ENCODE data around the gene GCNT3. TPM values are rescaled to one million over a fixed set of nuclear protein-coding genes. Genes with fewer than 3 reads are reported as not detected.
"Not testable (repeated sequence)": the region's sequence is repeated elsewhere in the genome, so short reads cannot be mapped to it uniquely, and the experiment has no call there.

GCNT3 gene
- total RNA-seq, 2 experiments from 2014 or later, result not detected

DNA sequence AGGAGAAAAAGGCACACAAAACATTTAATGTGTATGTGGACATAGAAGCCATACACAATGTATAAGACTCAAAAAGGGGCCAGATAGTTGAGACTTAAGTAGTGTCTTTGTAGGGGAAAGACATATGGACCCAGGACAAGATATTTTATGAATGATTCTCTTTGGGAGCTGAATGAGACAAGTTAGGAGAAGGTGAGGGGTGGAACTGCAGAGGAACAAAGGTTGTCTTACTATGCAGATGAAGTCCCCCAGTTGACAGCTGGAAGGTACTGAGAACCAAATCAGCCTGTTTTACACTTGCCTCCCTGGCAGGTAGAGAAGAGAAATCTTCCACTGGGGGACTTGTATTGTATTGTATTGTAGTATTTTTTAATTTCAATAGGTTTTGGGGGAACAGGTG is 14.9 kb upstream of the GCNT3 start:
- Mint-ChIP-seq H3K9me3 (peaks cover 8% of the 10 kb centered on the region), H3K4me3 (no peak overlapping the region), H3K4me1 (peaks cover under 1% of the 10 kb centered on the region), H3K36me3 (peaks cover 7% of the 10 kb centered on the region), H3K27ac (no peak overlapping the region), H3K27me3 (peaks cover 17% of the 10 kb centered on the region)
- no peak for DNase-seq

DNA sequence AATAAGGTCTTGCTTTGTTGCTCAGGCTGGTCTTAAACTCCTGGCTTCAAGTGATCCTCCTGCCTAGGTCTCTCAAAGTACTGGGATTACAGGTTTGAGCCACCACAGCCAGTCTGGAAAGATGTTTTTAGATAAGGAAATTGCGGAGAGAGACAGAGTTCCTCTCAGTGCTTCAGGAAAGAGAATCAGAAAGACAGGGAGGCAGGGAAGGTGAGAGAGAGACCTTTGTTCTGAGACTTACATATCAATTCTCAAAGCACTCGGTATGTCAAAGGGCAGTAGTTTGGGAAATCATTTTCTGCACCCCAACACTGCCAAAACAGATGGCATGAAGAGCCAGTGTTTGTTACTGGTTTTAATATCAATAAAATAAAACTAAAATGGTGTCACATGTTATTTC is 13.1 kb upstream of the GCNT3 start:
- Mint-ChIP-seq H3K27ac (no peak overlapping the region), H3K27me3 (peaks cover 22% of the 10 kb centered on the region)

DNA sequence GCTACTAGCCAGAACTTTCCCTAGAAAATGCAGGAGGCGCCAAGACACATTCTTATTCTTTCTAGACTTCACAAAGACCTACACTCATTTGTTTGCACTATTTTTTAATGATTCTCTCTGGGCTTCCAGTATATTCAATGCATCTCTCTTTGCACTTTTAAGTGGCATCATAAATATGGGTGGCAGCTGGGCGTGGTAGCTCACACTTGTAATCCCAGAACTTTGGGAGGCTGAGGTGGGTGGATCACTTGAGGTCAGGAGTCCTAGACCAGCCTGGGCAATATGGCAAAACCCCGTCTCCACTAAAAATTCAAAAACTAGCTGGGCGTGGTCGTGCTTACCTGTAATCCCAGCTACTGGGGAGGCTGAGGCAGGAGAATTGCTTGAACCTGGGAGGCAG is 5.6 kb upstream of the GCNT3 start:
- H3K4me1 Mint-ChIP-seq, result no peaks in the 10 kb centered on the region
- no peak overlapping the region for H3K4me3 Mint-ChIP-seq
- H3K36me3 Mint-ChIP-seq, result peaks cover 4% of the 10 kb centered on the region
- H3K27me3 Mint-ChIP-seq, result peaks cover 21% of the 10 kb centered on the region
- peaks cover 12% of the 10 kb centered on the region for H3K9me3 Mint-ChIP-seq
- H3K27ac Mint-ChIP-seq, result no peak overlapping the region
- DNase-seq, result no peak

More for the DNA sequence above, 13.1 kb upstream of the GCNT3 start:
- Mint-ChIP-seq H3K4me1 (no peaks in the 10 kb centered on the region), H3K36me3 (peaks cover 7% of the 10 kb centered on the region), H3K9me3 (peaks cover 8% of the 10 kb centered on the region), H3K4me3 (no peak overlapping the region)
- DNase-seq, result no peak

DNA sequence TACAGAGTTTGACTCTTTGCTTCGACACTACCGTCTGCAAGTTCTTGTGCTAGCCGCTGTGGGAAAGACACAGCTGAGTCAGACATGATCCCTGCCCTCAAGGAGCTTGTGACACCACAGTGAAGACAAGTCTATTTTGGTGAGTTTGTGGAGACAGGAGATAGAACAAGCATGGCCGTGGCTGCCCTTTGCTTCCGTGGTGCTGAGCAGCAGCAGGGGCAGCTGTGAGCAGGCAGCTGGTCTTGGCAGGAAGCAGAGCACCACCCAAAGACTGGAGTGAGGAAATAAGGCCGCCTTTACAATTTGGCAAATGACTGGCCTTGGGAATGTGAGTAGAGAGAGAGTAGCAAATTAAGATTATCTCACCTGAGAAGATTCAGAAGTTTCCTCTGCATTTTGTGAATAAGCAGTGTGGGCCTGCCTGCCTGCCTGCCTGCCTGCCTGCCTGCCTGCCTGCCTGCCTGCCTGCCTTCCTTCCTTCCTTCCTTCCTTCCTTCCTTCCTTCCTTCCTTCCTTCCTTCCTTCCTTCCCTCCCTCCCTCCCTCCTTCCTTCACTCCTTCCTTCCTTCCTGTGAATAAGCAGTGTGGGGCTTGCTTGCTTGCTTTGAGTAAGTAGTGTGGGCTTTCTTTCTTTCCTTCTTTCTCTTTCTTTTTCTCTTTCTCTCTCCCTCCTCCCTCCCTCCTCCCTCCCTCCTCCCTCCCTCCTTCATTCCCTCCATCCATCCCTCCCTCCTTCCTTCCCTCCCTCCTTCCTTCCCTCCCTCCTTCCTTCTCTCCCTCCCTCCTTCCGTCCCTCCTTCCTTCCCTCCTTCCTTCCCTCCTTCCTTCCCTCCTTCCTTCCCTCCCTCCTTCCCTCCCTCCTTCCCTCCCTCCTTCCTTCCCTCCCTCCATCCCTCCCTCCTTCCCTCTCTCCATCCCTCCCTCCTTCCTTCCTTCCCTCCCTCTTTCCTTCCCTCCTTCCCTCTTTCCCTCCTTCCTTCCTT is 1.6 kb upstream of the GCNT3 start:
- Mint-ChIP-seq H3K9me3 (peaks cover 2% of the 10 kb centered on the region), H3K4me3 (no peak overlapping the region), H3K27ac (no peak overlapping the region), H3K27me3 (peaks cover 18% of the 10 kb centered on the region), H3K36me3 (no peaks in the 10 kb centered on the region), H3K4me1 (peaks cover 3% of the 10 kb centered on the region)
- DNase-seq, result no peak

DNA sequence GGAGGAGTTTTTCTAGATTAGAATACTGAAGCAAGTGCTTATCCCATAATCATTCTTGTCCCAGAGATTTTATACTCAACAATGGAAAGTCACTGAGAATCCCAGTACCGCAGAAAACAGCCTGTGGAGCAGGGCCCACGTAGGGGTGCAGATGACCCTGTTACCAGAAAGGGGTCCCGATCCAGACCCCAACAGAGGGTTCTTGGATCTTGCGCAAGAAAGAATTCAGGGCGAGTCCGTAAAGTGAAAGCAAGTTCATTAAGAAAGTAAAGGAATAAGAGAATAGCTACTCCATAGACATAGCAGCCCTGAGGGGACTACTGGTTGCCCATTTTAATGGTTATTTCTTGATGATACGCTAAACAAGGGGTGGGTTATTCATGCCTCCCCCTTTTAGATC is 2.6 kb downstream of the GCNT3 start:
- Mint-ChIP-seq H3K9me3 (peaks cover 2% of the 10 kb centered on the region), H3K27me3 (peaks cover 19% of the 10 kb centered on the region), H3K27ac (no peak overlapping the region), H3K36me3 (no peaks in the 10 kb centered on the region), H3K4me1 (peaks cover 4% of the 10 kb centered on the region), H3K4me3 (no peak overlapping the region)
- no peak for DNase-seq

DNA sequence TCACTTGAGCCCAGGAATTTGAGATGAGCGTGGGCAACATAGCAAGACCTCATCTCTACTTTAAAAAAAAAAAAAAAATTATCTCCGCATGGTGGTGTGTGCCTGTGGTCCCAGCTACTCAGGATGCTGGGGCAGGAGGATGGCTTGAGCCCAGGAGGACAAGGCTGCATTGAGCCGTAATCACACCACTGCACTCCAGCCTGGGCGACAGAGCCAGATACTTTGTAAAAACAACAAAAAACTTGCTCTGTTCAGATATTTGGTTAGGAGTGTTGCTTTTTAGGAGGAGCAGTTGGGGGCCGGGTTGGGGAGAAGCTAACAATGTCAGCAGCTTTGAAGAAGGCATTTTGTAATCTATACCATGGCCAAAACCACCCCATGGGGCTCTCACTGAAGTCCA is 4.1 kb downstream of the GCNT3 start:
- peaks cover 2% of the 10 kb centered on the region for H3K9me3 Mint-ChIP-seq
- H3K4me3 Mint-ChIP-seq, result no peak overlapping the region
- H3K27ac Mint-ChIP-seq, result no peak overlapping the region
- peaks cover 19% of the 10 kb centered on the region for H3K27me3 Mint-ChIP-seq
- no peaks in the 10 kb centered on the region for H3K36me3 Mint-ChIP-seq
- peaks cover 4% of the 10 kb centered on the region for H3K4me1 Mint-ChIP-seq
- no peak for DNase-seq

DNA sequence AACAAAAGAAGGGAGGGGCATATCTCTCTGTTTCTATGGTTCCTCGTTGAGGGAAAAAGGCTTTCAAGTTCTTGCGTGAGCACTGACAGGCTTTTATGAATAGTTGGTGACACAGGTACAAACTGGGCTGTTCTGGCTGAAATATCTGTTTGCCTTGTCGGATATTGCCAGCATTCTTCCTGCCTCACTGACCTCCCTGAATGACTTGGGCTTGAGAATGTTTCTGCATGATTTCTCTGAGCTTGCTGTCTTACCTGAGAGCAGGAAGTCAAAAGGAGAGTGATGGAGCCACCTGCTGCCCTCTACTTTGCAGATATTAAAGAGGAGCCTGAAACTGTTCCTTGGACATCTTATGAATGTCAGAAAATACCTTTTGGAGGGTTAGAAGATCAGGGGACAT is 4.8 kb downstream of the GCNT3 start:
- Mint-ChIP-seq H3K4me1 (peaks cover 3% of the 10 kb centered on the region), H3K27me3 (peaks cover 16% of the 10 kb centered on the region), H3K27ac (no peak overlapping the region), H3K4me3 (no peak overlapping the region), H3K36me3 (no peaks in the 10 kb centered on the region), H3K9me3 (no peaks in the 10 kb centered on the region)
- DNase-seq, result no peak

DNA sequence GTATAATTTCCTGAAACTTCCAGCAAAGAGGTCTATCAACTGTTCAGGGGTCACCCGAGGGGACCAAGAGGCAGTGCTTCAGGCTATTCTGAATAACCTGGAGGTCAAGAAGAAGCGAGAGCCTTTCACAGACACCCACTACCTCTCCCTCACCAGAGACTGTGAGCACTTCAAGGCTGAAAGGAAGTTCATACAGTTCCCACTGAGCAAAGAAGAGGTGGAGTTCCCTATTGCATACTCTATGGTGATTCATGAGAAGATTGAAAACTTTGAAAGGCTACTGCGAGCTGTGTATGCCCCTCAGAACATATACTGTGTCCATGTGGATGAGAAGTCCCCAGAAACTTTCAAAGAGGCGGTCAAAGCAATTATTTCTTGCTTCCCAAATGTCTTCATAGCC is 6.8 kb downstream of the GCNT3 start:
- H3K4me1 Mint-ChIP-seq, result peaks cover 3% of the 10 kb centered on the region
- no peak overlapping the region for H3K4me3 Mint-ChIP-seq

DNA sequence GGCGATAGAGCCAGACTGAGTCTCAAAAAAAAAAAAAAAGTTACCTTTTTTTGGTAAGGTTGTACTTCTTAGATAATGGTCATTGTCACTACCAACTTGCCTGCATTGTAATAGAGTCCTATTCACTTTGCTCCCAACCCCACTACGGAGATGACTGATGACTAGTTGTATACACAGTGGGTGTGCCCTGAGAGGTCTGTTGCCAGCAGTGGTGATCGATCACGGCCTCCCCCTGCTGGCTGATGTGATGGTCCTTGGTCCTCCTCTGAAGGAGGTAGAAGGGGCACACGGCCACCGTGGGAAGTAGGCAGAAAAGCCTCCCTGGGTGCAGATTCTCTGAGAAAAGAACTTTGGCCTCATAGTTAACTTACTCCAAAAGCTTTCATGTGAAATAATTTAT is 10.7 kb downstream of the GCNT3 start:
- no peaks in the 10 kb centered on the region for H3K36me3 Mint-ChIP-seq
- H3K4me1 Mint-ChIP-seq, result no peaks in the 10 kb centered on the region
- H3K9me3 Mint-ChIP-seq, result no peaks in the 10 kb centered on the region
- H3K27ac Mint-ChIP-seq, result no peak overlapping the region
- peaks cover 9% of the 10 kb centered on the region for H3K27me3 Mint-ChIP-seq
- no peak overlapping the region for H3K4me3 Mint-ChIP-seq
- peak; percentile 45 for DNase-seq

More for the DNA sequence above, 6.8 kb downstream of the GCNT3 start:
- Mint-ChIP-seq H3K36me3 (no peaks in the 10 kb centered on the region), H3K27ac (no peak overlapping the region), H3K27me3 (peaks cover 15% of the 10 kb centered on the region), H3K9me3 (no peaks in the 10 kb centered on the region)
- DNase-seq, result no peak

DNA sequence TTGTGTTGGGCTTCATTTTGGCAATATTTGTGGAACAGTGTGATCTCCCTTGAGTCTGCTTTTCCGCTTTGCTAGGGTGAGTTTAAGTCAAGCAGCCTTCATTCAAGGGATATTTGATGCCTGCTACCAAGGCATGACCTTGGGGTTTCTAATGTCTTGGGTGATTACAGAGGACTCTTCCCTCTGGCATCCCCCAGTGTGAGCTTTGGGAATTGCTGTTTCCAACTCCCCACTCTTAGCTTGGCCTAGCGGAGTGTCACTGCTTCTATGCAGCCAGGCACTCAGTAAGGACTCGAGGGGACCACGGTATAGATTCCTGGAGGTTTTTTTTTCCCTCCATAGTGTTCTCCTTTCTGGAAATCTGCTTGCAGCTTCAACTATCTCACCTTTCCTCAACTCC is 21.1 kb downstream of the GCNT3 start:
- DNase-seq, result no peak
- Mint-ChIP-seq H3K4me3 (no peak overlapping the region), H3K4me1 (no peaks in the 10 kb centered on the region), H3K36me3 (peaks cover 15% of the 10 kb centered on the region), H3K9me3 (no peaks in the 10 kb centered on the region), H3K27me3 (no peaks in the 10 kb centered on the region), H3K27ac (no peak overlapping the region)

DNA sequence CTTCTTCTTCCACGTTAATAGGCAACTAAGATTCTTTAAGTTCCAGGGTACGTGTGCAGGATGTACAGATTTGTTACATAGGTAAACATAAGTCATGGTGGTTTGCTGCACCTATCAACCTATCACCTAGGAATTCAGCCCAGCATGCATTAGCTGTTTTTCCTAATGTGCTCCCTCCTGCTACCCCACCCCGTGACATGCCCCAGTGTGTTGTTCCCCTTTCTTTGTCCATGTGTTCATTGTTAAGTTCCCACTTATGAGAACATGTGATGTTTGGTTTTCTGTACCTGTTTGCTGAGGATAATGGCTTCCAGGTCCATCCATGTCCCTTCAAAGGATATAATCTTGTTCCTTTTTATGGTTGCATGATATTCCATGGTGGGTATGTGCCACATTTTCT is 24.6 kb downstream of the GCNT3 start:
- peaks cover 8% of the 10 kb centered on the region for H3K4me1 Mint-ChIP-seq
- no peak for DNase-seq
- H3K9me3 Mint-ChIP-seq, result no peaks in the 10 kb centered on the region
- peaks cover 19% of the 10 kb centered on the region for H3K36me3 Mint-ChIP-seq
- no peak overlapping the region for H3K4me3 Mint-ChIP-seq
- H3K27me3 Mint-ChIP-seq, result no peaks in the 10 kb centered on the region
- H3K27ac Mint-ChIP-seq, result no peak overlapping the region

DNA sequence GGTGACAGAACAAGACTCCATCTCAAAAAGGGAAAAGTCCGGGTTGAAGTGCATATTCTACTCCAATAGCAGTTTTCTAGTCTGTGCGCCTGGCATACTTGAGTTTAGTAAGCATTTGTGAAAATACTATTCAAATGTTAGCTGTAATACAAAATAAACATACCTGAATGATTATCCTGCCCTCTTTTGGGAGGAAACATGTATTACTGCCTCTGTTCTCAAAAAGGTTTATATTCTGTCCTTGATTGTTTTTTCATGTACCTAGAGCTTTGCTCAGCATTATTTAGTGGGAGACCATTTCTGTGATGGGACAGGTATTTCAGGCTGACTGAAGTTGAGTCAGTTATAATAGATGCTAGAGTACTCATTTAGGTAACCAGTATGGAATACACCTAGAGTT is 25.9 kb downstream of the GCNT3 start:
- H3K36me3 Mint-ChIP-seq, result peaks cover 19% of the 10 kb centered on the region
- not testable (repeated sequence) for H3K9me3 Mint-ChIP-seq, H3K27me3 Mint-ChIP-seq, H3K4me3 Mint-ChIP-seq, H3K4me1 Mint-ChIP-seq, DNase-seq
- H3K27ac Mint-ChIP-seq, result peak overlapping the region; percentile 60

DNA sequence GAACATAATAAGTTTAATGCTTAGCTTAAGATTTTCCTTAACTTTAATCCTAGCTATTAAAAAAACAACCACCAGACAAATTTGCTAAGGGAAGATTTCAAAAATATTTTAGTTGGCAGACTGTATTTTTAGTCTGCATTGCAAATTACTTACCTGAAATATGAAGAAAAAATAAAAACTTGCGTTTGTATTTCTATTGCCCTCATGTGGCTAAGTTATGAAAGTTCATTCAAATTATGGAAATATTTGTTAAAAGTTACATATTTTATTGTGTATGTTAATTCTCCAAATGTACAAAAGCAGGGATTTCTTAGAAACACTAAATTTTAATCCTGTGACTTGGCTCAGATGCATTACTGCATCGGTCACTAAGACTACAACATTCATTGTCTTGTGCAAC is 30.8 kb downstream of the GCNT3 start:
- no peaks in the 10 kb centered on the region for H3K9me3 Mint-ChIP-seq
- peaks cover 15% of the 10 kb centered on the region for H3K36me3 Mint-ChIP-seq
- H3K4me3 Mint-ChIP-seq, result no peak overlapping the region
- H3K27ac Mint-ChIP-seq, result no peak overlapping the region
- no peaks in the 10 kb centered on the region for H3K27me3 Mint-ChIP-seq
- DNase-seq, result no peak
- peaks cover 8% of the 10 kb centered on the region for H3K4me1 Mint-ChIP-seq

DNA sequence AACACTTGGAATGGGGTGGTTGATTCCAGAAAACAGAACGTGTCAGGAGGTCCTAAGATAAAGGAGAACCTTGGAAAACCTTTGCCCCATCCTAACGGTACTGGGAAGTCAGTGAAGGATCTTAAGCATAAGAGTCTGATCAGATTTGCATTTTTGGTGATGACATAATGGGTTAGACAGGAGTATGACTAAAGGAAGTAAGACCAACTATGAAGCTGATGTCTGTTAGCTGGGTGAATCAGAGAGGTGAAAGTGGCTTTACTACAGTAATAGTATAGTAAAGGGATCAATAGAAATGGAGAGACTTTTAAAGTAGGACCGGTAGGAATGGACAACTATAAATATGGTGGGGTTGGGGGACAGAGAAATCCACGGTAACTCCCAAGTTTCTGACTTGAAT is 33.2 kb downstream of the GCNT3 start:
- Mint-ChIP-seq H3K27me3 (no peaks in the 10 kb centered on the region), H3K4me1 (peaks cover 4% of the 10 kb centered on the region), H3K36me3 (peaks cover 13% of the 10 kb centered on the region), H3K27ac (no peak overlapping the region), H3K4me3 (no peak overlapping the region), H3K9me3 (no peaks in the 10 kb centered on the region)
- no peak for DNase-seq

DNA sequence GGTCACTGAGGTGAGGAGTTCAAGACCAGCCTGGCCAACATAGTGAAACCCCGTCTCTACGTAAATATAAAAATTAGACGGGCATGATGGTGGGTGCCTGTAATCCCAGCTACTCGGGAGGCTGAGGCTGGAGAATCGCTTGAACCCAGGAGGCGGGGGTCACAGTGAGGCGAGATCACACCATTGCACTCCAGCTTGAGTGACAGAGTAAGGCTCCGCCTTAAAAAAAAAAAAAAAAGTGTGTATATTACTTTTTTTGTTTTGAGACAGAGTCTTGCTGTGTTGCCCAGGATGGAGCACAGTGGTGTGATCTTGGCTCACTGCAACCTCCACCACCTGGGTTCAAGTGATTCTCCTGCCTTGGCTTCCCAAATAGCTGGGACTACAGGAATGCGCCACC is 34.2 kb downstream of the GCNT3 start:
- peaks cover 16% of the 10 kb centered on the region for H3K36me3 Mint-ChIP-seq
- H3K4me3 Mint-ChIP-seq, H3K27me3 Mint-ChIP-seq: not testable (repeated sequence)

DNA sequence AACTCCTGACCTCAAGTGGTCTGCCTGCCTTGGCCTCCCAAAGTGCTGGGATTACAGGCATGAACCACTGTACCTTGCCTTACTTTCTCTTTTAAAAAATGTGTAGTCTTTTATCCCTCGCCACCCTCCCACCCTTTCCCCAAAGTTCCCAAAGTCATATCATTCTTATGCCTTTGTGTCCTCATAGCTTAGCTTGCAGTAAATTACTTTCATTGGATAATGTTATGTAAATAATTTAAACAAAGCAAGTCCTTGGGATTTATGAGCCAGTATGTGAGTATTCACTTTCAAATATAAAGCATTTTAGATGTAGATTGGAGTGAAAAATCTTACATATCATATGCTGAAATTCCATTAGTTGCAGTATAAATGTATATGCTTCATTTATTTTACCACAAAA is 34.7 kb downstream of the GCNT3 start:
- no peak for DNase-seq
- H3K4me1 Mint-ChIP-seq, result peaks cover 3% of the 10 kb centered on the region
- no peak overlapping the region for H3K4me3 Mint-ChIP-seq
- H3K27ac Mint-ChIP-seq, result no peak overlapping the region
- peaks cover 17% of the 10 kb centered on the region for H3K36me3 Mint-ChIP-seq
- no peaks in the 10 kb centered on the region for H3K9me3 Mint-ChIP-seq
- H3K27me3 Mint-ChIP-seq, result no peaks in the 10 kb centered on the region

More for the DNA sequence above, 34.2 kb downstream of the GCNT3 start:
- H3K4me1 Mint-ChIP-seq, DNase-seq, H3K9me3 Mint-ChIP-seq, H3K27ac Mint-ChIP-seq: not testable (repeated sequence)

Data from activated naive CD8-positive, alpha-beta T cell treated with anti-CD3 and anti-CD28 coated beads for 36 hours (primary cell).